ENCODE results near the gene FRK.
"Not testable (repeated sequence)": the region's sequence is repeated elsewhere in the genome, so short reads cannot be mapped to it uniquely, and the experiment has no call there.

FRK gene

DNA sequence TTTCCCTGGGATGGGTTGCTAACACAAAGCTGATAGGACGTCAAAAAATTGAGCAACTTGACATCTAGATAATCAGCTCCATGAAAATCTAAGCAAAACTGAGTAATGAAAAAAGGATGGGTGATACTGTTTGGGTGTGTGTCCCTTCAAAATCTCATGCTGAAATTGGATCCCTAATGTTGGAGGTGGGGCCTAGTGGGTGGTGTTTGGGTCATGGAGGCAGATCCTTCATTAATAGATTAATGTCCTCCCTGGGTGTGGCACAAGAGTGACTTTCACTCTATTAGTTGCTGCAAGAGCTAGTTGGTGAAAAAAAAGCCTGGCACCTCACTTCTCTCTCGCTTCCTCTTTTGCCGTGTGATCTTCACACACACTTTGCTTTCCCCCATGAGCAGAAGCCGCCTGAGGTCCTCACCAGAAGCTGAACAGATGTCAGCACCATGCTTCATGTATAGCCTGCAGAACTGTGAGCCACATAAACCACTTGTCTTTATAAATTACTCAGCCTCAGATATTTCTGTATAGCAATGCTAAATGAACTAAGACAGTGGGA, 160.9 kb downstream of the FRK start:
- no peak overlapping the region for H3K4me3 ChIP-seq (ENCODE audit: insufficient read depth, low read depth, low read length, poor library complexity, severe bottlenecking)
- no peaks in the 10 kb centered on the region for H3K27me3 ChIP-seq (replicated peaks; ENCODE audit: control insufficient read depth, insufficient read depth, low read length, poor library complexity, severe bottlenecking)
- no peak overlapping the region for H3K27ac ChIP-seq (ENCODE audit: insufficient read depth, low read length, poor library complexity, severe bottlenecking)
- no peak for DNase-seq
- H3K4me1 ChIP-seq (ENCODE audit: control insufficient read depth, insufficient read depth, low read length, poor library complexity, severe bottlenecking): no peaks in the 10 kb centered on the region
- no peaks in the 10 kb centered on the region for H3K36me3 ChIP-seq (ENCODE audit: control insufficient read depth, insufficient read depth, low read length)
- no peaks in the 10 kb centered on the region for H3K9me3 ChIP-seq (ENCODE audit: control insufficient read depth, low read length)

DNA sequence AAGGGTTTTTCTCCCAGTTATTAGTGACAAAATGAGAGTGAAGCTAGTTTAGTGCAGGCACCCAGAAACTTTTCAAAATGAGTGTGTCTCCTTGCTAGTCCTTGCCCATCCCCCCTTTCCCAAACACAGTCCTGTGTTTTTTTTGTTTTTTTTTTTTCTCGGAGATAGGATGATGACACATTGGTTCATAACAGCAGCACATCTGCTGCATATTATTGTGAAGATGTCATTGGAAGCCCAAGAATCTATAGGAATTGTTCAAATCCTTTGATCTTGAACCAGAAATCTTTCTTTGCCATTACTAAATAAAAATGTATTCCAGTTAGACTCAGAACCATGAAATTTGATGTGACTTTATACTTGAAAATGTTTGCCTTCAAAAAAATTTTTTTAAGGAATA, 162.4 kb downstream of the FRK start:
- Histone ChIP-seq H3K4me1 (ENCODE audit: control insufficient read depth, insufficient read depth, low read length, poor library complexity, severe bottlenecking) (no peaks in the 10 kb centered on the region), H3K27me3 (replicated peaks; ENCODE audit: control insufficient read depth, insufficient read depth, low read length, poor library complexity, severe bottlenecking) (no peaks in the 10 kb centered on the region), H3K4me3 (ENCODE audit: insufficient read depth, low read depth, low read length, poor library complexity, severe bottlenecking) (no peak overlapping the region), H3K36me3 (ENCODE audit: control insufficient read depth, insufficient read depth, low read length) (no peaks in the 10 kb centered on the region), H3K27ac (ENCODE audit: insufficient read depth, low read length, poor library complexity, severe bottlenecking) (no peak overlapping the region), H3K9me3 (ENCODE audit: control insufficient read depth, low read length) (no peaks in the 10 kb centered on the region)
- no peak for DNase-seq

DNA sequence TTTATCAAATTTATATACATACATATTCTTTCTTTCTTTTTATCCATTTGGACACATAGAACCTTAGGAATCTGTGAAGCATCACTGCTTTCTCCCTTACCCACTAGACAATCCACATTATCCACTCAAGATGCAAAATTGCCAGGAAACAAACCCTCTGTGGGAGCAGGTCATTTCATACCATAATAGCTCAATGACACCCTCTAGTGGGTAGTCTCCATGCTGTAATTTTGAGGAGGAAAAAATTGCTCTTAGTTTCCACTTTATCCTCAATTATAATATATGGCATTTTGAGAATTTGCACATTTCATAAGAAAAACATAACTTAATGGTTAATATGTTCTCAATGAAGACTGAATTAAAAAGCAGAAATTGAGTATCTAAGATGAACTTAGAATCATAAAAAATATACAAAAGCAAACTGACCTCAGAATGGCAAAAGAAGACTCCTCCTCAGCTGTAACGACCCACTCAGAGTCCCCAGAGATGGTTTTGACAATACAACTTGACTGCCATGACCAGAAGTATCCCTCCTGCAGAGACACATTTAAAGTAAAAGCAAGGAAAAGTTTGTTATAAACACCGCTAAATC, 164.1 kb downstream of the FRK start:
- Histone ChIP-seq H3K36me3 (ENCODE audit: control insufficient read depth, insufficient read depth, low read length) (no peaks in the 10 kb centered on the region), H3K9me3 (ENCODE audit: control insufficient read depth, low read length) (no peaks in the 10 kb centered on the region), H3K27ac (ENCODE audit: insufficient read depth, low read length, poor library complexity, severe bottlenecking) (no peak overlapping the region), H3K4me3 (ENCODE audit: insufficient read depth, low read depth, low read length, poor library complexity, severe bottlenecking) (no peak overlapping the region), H3K27me3 (replicated peaks; ENCODE audit: control insufficient read depth, insufficient read depth, low read length, poor library complexity, severe bottlenecking) (no peaks in the 10 kb centered on the region), H3K4me1 (ENCODE audit: control insufficient read depth, insufficient read depth, low read length, poor library complexity, severe bottlenecking) (no peaks in the 10 kb centered on the region)
- DNase-seq: no peak

GRCh38 chr6:115894426-115894992, 166.2 kb downstream of the FRK start:
- Histone ChIP-seq H3K27ac (ENCODE audit: insufficient read depth, low read length, poor library complexity, severe bottlenecking) (no peak overlapping the region), H3K4me1 (ENCODE audit: control insufficient read depth, insufficient read depth, low read length, poor library complexity, severe bottlenecking) (no peaks in the 10 kb centered on the region), H3K9me3 (ENCODE audit: control insufficient read depth, low read length) (no peaks in the 10 kb centered on the region), H3K4me3 (ENCODE audit: insufficient read depth, low read depth, low read length, poor library complexity, severe bottlenecking) (no peak overlapping the region), H3K36me3 (ENCODE audit: control insufficient read depth, insufficient read depth, low read length) (no peaks in the 10 kb centered on the region), H3K27me3 (replicated peaks; ENCODE audit: control insufficient read depth, insufficient read depth, low read length, poor library complexity, severe bottlenecking) (no peaks in the 10 kb centered on the region)
- DNase-seq: no peak

DNA sequence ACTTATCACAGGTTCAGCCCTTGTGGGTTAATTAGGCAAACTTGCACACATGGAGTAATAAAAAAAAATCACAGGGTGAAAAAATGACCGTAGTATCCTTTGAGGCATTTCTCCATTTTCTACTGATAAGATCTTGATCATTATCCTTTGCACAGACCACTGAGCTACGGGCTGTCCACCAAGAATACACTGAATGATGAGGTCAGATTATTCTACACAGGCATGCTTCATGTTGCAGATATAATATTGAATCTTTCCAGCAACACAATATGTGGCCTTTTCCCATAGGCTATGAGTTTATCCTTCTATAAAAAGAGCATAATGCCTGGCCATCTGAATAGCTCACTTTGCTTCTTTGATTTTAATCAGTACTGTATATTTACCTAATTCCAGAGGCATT, 168.9 kb downstream of the FRK start:
- Histone ChIP-seq H3K27ac (ENCODE audit: insufficient read depth, low read length, poor library complexity, severe bottlenecking) (no peak overlapping the region), H3K9me3 (ENCODE audit: control insufficient read depth, low read length) (no peaks in the 10 kb centered on the region), H3K36me3 (ENCODE audit: control insufficient read depth, insufficient read depth, low read length) (no peaks in the 10 kb centered on the region), H3K27me3 (replicated peaks; ENCODE audit: control insufficient read depth, insufficient read depth, low read length, poor library complexity, severe bottlenecking) (no peaks in the 10 kb centered on the region), H3K4me3 (ENCODE audit: insufficient read depth, low read depth, low read length, poor library complexity, severe bottlenecking) (no peak overlapping the region), H3K4me1 (ENCODE audit: control insufficient read depth, insufficient read depth, low read length, poor library complexity, severe bottlenecking) (no peaks in the 10 kb centered on the region)
- DNase-seq: no peak

DNA sequence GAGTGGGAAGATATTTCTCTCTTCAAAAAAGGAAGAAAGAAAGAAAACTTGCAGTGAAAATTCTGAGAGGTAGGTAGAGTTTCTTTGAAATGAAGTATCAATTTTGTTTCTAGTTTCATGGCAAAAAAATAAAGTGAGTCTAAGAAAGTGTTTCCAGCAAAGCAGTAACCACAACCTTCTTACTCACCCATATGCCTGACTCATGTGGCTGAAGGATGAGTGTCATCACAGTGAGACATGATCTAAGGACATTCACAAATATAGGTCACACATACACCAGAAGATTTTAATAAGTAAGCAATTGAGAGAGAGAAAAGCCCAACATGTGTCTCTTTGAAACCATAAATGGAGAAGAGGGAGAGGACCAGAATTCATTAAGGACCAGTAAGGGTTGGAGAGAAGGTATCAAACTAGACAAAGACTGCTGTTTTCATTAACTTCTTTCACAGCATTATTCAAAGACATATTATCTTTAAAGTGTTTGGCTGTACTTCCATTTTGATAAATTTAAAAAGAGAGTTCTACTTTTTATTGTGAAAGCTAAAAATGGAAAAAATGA, 169.5 kb downstream of the FRK start:
- Histone ChIP-seq H3K27me3 (replicated peaks; ENCODE audit: control insufficient read depth, insufficient read depth, low read length, poor library complexity, severe bottlenecking) (no peaks in the 10 kb centered on the region), H3K4me3 (ENCODE audit: insufficient read depth, low read depth, low read length, poor library complexity, severe bottlenecking) (no peak overlapping the region), H3K27ac (ENCODE audit: insufficient read depth, low read length, poor library complexity, severe bottlenecking) (no peak overlapping the region), H3K4me1 (ENCODE audit: control insufficient read depth, insufficient read depth, low read length, poor library complexity, severe bottlenecking) (no peaks in the 10 kb centered on the region), H3K36me3 (ENCODE audit: control insufficient read depth, insufficient read depth, low read length) (no peaks in the 10 kb centered on the region), H3K9me3 (ENCODE audit: control insufficient read depth, low read length) (no peaks in the 10 kb centered on the region)
- no peak for DNase-seq

DNA sequence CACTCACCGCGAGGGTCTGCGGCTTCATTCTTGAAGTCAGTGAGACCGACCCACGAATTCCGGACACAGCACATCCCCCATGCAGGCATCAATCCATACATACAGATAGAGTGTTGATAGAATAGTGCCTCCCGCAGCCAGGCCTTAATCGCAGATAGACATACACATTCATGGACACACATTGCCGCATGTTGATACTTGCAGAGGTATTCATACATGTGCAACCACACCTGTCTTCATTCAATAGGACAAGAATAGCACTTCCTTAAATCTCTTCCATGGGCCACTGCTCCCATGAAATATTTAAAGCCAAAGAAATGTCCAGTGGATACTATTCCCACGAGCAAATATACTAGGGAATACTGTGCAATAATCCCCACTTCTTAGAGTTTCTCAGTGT, 170.5 kb downstream of the FRK start:
- Histone ChIP-seq H3K36me3 (ENCODE audit: control insufficient read depth, insufficient read depth, low read length) (no peaks in the 10 kb centered on the region), H3K27me3 (replicated peaks; ENCODE audit: control insufficient read depth, insufficient read depth, low read length, poor library complexity, severe bottlenecking) (no peaks in the 10 kb centered on the region), H3K4me1 (ENCODE audit: control insufficient read depth, insufficient read depth, low read length, poor library complexity, severe bottlenecking) (no peaks in the 10 kb centered on the region), H3K4me3 (ENCODE audit: insufficient read depth, low read depth, low read length, poor library complexity, severe bottlenecking) (no peak overlapping the region), H3K27ac (ENCODE audit: insufficient read depth, low read length, poor library complexity, severe bottlenecking) (no peak overlapping the region), H3K9me3 (ENCODE audit: control insufficient read depth, low read length) (no peaks in the 10 kb centered on the region)
- DNase-seq: no peak

GRCh38 chr6:115888687-115889470, 171.8 kb downstream of the FRK start:
- not testable (repeated sequence) for H3K27ac ChIP-seq (ENCODE audit: insufficient read depth, low read length, poor library complexity, severe bottlenecking); H3K9me3 ChIP-seq (ENCODE audit: control insufficient read depth, low read length); DNase-seq; H3K4me3 ChIP-seq (ENCODE audit: insufficient read depth, low read depth, low read length, poor library complexity, severe bottlenecking); H3K36me3 ChIP-seq (ENCODE audit: control insufficient read depth, insufficient read depth, low read length); H3K4me1 ChIP-seq (ENCODE audit: control insufficient read depth, insufficient read depth, low read length, poor library complexity, severe bottlenecking); H3K27me3 ChIP-seq (replicated peaks; ENCODE audit: control insufficient read depth, insufficient read depth, low read length, poor library complexity, severe bottlenecking)

DNA sequence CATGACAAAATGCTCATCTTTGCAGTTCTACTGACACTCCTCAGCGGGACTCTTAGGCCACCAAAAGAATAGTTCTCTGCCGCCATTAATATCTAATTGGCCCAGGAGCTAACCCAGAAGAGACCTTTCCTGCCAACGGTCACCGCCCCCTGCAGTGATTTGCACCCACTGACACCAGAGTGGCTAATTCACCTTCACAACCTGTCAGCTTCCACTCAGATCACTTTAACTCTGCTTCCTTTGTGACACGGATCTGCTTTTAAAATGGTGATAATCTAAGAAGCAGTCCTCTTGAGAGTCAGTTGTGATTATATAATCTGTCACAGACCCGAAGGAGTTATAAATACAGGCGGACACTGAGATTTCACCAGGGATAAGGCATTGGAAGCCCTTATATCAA, 172.8 kb downstream of the FRK start:
- DNase-seq: no peak
- Histone ChIP-seq H3K4me3 (ENCODE audit: insufficient read depth, low read depth, low read length, poor library complexity, severe bottlenecking) (no peak overlapping the region), H3K27me3 (replicated peaks; ENCODE audit: control insufficient read depth, insufficient read depth, low read length, poor library complexity, severe bottlenecking) (no peaks in the 10 kb centered on the region), H3K27ac (ENCODE audit: insufficient read depth, low read length, poor library complexity, severe bottlenecking) (no peak overlapping the region), H3K4me1 (ENCODE audit: control insufficient read depth, insufficient read depth, low read length, poor library complexity, severe bottlenecking) (no peaks in the 10 kb centered on the region), H3K36me3 (ENCODE audit: control insufficient read depth, insufficient read depth, low read length) (no peaks in the 10 kb centered on the region), H3K9me3 (ENCODE audit: control insufficient read depth, low read length) (no peaks in the 10 kb centered on the region)
